Osteocyte (in vitro differentiated cells): ENCODE measurements around the gene TSHB. TPM values are rescaled to one million over a fixed set of nuclear protein-coding genes. Genes with fewer than 3 reads are reported as not detected.

Experiments used
- DNase-seq: peaks from one replicate; pipeline ENCODE4 v3.0.0; 2021; ENCODE audit warnings: mixed read lengths; ENCODE audit not compliant: unreplicated experiment; ENCODE audit errors: extremely low spot score
- H3K27ac Mint-ChIP-seq: one replicate; pipeline ENCODE4 v1.8.0; 2021; ENCODE audit warnings: mild to moderate bottlenecking, mixed read lengths; ENCODE audit not compliant: unreplicated experiment
- H3K27me3 Mint-ChIP-seq: one replicate; pipeline ENCODE4 v1.8.0; 2021; ENCODE audit warnings: mixed read lengths; ENCODE audit not compliant: unreplicated experiment
- H3K36me3 Mint-ChIP-seq: one replicate; pipeline ENCODE4 v1.8.0; 2021; ENCODE audit warnings: mixed read lengths; ENCODE audit not compliant: unreplicated experiment
- H3K4me1 Mint-ChIP-seq: one replicate; pipeline ENCODE4 v1.8.0; 2021; ENCODE audit warnings: mixed read lengths; ENCODE audit not compliant: unreplicated experiment
- H3K4me3 Mint-ChIP-seq: one replicate; pipeline ENCODE4 v1.8.0; 2021; ENCODE audit warnings: mild to moderate bottlenecking, moderate library complexity, mixed read lengths; ENCODE audit not compliant: unreplicated experiment
- H3K9me3 Mint-ChIP-seq: one replicate; pipeline ENCODE4 v1.8.0; 2021; ENCODE audit warnings: mixed read lengths; ENCODE audit not compliant: unreplicated experiment
- total RNA-seq: library from RNA; stranded (reverse); gene quantifications from 2 replicates; pipeline ENCODE4 v1.2.1, GENCODE V29; 2021
- TF ChIP-seq, protein P1 (sequence below): fragments of 200-600 bp; sonication (generic); IDR thresholded peaks from 2 replicates; pipeline ENCODE4 v1.5.0; 2021; ENCODE audit warnings: antibody characterized with exemption, mild to moderate bottlenecking, moderate library complexity

The TSHB gene
- total RNA-seq, 1 donor from 2014 or later: not detected

DNA sequence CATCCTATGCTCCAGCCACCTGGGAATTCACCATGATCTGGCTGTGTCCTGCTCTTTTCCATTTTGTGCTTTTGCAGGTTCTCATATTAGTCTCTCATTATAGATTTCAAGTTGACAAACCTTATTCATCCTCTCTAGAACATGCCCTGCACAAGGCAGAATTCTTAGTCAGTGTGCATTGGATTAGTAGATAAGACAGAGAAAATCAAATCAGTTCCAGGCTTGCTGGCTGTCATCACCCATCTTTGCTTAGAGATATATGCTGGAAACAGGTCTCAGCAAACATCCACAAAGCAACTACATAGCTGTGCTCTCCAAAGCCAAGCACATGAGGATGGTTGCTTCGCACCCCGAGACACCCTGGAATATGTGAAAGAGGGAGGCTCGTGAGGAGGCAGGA lies 34.8 kb downstream of the TSHB start:
- H3K27ac Mint-ChIP-seq: no peak overlapping the region
- TF ChIP-seq, protein P1, sequence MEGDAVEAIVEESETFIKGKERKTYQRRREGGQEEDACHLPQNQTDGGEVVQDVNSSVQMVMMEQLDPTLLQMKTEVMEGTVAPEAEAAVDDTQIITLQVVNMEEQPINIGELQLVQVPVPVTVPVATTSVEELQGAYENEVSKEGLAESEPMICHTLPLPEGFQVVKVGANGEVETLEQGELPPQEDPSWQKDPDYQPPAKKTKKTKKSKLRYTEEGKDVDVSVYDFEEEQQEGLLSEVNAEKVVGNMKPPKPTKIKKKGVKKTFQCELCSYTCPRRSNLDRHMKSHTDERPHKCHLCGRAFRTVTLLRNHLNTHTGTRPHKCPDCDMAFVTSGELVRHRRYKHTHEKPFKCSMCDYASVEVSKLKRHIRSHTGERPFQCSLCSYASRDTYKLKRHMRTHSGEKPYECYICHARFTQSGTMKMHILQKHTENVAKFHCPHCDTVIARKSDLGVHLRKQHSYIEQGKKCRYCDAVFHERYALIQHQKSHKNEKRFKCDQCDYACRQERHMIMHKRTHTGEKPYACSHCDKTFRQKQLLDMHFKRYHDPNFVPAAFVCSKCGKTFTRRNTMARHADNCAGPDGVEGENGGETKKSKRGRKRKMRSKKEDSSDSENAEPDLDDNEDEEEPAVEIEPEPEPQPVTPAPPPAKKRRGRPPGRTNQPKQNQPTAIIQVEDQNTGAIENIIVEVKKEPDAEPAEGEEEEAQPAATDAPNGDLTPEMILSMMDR: no peak
- no peak overlapping the region for H3K4me3 Mint-ChIP-seq
- no peak for DNase-seq
- H3K4me1 Mint-ChIP-seq: peaks cover 19% of the 10 kb centered on the region
- no peaks in the 10 kb centered on the region for H3K36me3 Mint-ChIP-seq
- no peaks in the 10 kb centered on the region for H3K27me3 Mint-ChIP-seq
- H3K9me3 Mint-ChIP-seq: peaks cover 6% of the 10 kb centered on the region

DNA sequence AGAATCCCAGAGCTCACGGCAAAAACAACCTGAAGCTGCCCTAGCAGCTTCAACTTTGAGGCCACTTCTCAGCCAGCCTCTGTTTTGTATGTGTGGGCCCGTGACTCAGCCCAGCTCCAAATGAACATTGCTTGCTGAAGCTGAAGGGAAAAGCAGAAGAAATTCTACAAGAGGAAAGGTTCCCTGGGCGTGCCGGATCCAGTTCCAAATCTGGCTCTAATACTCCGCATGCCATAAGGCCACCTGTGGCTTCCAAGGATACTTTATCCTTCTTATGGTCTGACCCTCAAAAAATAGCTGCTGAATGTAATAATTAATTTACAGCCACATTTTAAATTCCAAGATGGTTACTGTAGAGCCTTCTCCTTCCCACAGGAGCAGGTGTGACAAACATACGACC lies 35.4 kb downstream of the TSHB start:
- DNase-seq: no peak
- H3K36me3 Mint-ChIP-seq: no peaks in the 10 kb centered on the region
- peaks cover 21% of the 10 kb centered on the region for H3K4me1 Mint-ChIP-seq
- peaks cover 6% of the 10 kb centered on the region for H3K9me3 Mint-ChIP-seq
- no peak overlapping the region for H3K4me3 Mint-ChIP-seq
- no peaks in the 10 kb centered on the region for H3K27me3 Mint-ChIP-seq
- TF ChIP-seq, protein P1: no peak
- H3K27ac Mint-ChIP-seq: no peak overlapping the region

DNA sequence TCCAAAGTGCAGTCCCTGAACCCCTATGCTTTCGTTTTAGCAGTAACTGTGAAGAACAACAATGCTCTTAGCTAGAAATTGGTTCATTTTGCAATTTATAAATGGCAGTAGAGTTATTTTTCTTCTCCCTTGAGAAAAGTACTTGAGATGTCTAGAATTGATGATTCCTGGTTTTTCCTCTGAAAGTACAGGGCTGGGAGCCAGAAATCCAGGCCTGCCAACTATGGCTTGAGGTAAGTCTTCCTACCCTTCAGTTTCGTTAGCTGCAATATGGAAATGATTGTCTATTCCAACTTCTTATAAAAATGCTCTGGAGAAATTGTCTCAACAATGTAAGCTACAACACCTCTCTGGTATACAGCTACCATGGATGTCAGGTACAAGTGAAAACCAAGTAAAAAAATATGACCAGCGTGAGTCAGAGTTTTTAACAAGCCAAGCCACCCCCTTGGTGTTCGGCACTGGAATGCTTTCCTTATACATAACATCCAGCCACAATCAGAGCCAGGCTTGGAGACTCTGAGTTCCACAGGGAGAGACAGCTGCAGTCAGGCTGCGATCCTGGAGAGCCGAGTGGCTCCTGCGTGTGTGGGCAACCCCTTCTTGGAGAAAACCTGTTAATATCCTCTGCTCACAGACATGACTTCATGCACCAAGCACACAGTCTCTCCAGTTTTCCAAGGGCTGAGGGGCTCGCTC lies 37.7 kb downstream of the TSHB start:
- Mint-ChIP-seq H3K27me3 (no peaks in the 10 kb centered on the region), H3K4me1 (peaks cover 17% of the 10 kb centered on the region), H3K9me3 (peaks cover 6% of the 10 kb centered on the region), H3K27ac (no peak overlapping the region), H3K4me3 (no peak overlapping the region), H3K36me3 (no peaks in the 10 kb centered on the region)
- DNase-seq: no peak
- TF ChIP-seq, protein P1: no peak

DNA sequence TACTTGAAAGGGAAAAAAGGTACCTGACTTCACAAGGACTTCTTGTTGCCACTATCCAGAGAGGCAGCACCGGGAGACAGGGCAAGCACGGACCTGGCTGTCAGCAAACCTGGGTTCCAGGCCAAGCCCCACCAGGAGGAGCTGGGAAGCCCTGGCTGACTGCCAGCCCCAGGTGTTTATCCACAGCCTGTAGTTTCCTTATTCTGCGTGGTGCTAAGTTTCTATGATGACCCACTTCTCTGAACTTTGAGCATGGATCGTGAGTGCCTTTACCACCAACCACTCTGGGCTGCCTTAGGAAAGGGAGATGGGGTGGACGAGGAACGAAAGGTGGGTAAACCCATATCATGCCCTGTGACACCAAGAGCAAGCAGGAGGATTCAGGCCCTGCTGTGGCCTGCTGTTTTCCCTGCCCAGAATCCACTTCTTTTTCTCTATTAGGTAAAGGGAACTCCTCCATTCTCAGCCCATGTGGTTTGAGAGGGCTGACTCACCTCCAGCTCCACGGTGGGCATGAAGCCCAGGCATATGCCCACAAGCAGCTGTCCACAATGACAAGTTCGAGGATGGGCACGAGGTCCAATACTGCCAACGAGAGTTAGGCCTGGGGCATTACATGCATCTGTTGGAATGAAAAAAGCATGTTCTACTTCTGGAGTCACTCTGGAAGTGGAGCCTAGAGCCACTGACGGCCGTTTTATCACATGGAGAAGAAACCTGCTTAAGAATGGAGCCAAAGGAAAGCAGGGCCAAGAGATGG lies 39.4 kb downstream of the TSHB start:
- Mint-ChIP-seq H3K27me3 (no peaks in the 10 kb centered on the region), H3K4me1 (peaks cover 8% of the 10 kb centered on the region), H3K9me3 (peaks cover 6% of the 10 kb centered on the region), H3K4me3 (no peak overlapping the region), H3K27ac (no peak overlapping the region), H3K36me3 (no peaks in the 10 kb centered on the region)
- no peak for DNase-seq
- TF ChIP-seq, protein P1: no peak

DNA sequence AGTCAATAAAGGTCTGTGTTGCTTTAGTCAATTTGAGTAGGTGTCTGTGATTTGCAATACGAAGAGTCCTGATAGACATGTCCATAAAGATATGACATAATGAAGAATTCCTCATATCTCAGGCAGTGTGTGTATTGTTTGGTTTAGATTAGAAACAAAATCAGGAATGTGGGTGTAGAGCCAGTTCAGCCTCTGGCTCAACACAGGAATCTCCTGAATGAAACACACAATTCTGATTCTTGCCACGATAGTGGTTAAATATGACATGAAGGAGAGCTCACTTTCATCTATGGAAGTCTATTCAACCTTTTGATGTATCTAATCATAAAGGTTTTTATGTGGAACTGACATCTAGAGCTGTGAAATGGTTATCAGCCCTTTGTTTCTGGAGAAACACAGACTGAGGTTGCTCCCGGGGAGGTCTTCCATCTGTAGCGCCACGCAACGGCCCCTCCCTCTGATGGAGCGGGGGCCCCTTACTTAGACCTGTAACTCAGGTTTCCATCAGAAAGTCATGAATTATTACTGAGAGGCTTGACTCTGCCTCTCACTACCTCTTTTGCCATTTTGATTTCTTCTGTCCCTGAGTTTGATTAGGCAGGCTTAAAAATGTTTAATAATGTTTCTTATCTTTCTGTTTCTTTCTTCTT lies 40.2 kb downstream of the TSHB start:
- H3K36me3 Mint-ChIP-seq: no peaks in the 10 kb centered on the region
- DNase-seq: no peak
- peaks cover 6% of the 10 kb centered on the region for H3K9me3 Mint-ChIP-seq
- peaks cover 15% of the 10 kb centered on the region for H3K4me1 Mint-ChIP-seq
- no peak overlapping the region for H3K27ac Mint-ChIP-seq
- H3K27me3 Mint-ChIP-seq: no peaks in the 10 kb centered on the region
- no peak overlapping the region for H3K4me3 Mint-ChIP-seq
- TF ChIP-seq, protein P1: no peak
